Endometrial microvascular endothelial cells (primary cell): Measurements from ENCODE around the gene FAM9A. TPM values are rescaled to one million over a fixed set of nuclear protein-coding genes. Genes with fewer than 3 reads are reported as not detected.
"Not testable (repeated sequence)": the region's sequence is repeated elsewhere in the genome, so short reads cannot be mapped to it uniquely, and the experiment has no call there.

Experiments
- in situ Hi-C: cut with HindIII; loops from 2 replicates; pipeline ENCODE4 v1.10.0; 2017; ENCODE audit warnings: low sequenced_read_pairs, low pct_unique_long_range_greater_than_20kb; ENCODE audit errors: inconsistent ontology term
- total RNA-seq: library from RNA; depleted of rRNA; stranded (reverse); fragments of >200 nt; gene quantifications from one replicate; pipeline ENCODE4 v1.2.3, GENCODE V29; 2015; ENCODE audit errors: inconsistent ontology term

The FAM9A gene
- total RNA-seq, 1 donor from 2014 or later: not detected

DNA sequence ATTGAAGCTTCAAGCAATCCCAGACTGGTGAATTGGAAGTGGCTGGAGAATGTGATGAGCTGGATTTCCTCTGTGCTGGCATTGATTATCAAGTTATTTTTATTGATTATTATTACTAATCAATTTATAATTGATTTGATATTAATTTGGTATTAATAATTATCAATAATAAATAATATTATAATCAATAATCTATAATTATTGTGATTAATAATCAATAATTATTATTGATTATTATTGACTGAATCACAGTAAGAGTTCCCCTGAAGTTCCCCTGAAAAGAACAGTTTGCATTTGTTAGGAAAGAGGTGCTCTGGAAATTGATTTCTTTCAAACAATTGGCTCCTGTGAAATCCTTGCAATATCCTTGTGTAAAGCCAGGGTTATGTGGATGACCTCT, 7.5 kb upstream of the FAM9A start:
- in situ Hi-C loops: no loop called here

DNA sequence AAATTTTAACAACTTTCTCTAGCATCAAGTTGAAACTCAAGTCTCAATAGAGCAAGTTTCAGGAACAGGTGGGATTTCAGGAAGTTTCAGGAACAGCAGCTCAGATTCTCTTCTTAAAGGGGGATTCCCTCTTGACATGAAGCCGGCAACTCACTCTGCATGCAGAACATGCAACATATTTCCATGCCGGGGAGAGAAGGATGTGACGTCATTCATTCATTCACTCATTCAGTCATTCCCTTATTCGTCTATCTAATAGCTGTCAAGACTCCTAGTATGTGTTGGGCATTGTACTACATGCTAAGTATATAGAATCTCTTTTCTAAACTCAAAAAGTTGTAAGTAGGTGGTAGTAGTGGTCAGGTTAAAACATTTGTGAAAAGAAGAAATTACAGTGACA, 4.8 kb upstream of the FAM9A start:
- in situ Hi-C loops: no loop called here

GRCh38 chrX:8805046-8805445, 3.9 kb upstream of the FAM9A start:
- in situ Hi-C loops: no loop called here

DNA sequence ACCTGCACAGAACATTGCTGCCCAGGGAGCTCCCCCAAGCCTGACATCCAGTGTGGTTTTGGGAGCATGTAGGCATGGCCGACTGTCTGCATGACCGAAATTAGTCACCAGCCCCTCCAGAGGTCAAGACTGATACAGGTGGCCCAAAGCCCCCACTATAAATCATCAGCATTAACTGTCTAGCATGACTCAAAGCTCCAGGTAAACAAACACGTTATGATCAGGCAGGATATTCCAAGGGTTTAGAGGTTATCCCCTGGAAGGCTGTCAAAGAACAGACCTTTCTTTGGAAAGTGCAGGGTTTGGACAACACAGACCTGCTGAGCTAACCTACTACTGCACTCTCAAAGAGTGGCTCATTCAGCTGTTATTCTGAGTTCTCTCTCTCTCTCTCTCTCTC, 2.1 kb upstream of the FAM9A start:
- in situ Hi-C loops: no loop called here

GRCh38 chrX:8800351-8800750, 832 bp downstream of the FAM9A start:
- in situ Hi-C loops: not testable (repeated sequence)

- in situ Hi-C loops: not testable (repeated sequence)
Observed at GRCh38 chrX:8799281-8799680, 1.9 kb downstream of the FAM9A start.

- in situ Hi-C loops: not testable (repeated sequence)
Observed at GRCh38 chrX:8798702-8799101, 2.5 kb downstream of the FAM9A start.

DNA sequence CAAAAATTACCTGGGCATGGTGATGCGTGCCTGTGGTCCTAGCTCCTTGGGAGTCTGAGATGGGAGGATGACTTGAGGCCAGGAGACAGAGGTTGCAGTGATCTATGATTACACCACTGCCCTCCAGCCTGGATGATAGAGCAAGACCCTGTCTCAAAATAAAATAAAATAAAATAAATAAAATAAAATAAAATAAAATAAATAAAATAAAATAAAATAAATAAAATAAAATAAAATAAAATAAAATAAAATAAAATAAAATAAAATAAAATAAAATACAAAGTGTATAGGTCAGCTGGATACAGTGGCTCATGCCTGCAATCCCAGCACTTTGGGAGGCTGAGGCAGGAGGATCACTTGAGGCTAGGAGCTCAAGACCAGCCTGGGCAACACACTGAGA, 14.1 kb downstream of the FAM9A start:
- in situ Hi-C loops: not testable (repeated sequence)

DNA sequence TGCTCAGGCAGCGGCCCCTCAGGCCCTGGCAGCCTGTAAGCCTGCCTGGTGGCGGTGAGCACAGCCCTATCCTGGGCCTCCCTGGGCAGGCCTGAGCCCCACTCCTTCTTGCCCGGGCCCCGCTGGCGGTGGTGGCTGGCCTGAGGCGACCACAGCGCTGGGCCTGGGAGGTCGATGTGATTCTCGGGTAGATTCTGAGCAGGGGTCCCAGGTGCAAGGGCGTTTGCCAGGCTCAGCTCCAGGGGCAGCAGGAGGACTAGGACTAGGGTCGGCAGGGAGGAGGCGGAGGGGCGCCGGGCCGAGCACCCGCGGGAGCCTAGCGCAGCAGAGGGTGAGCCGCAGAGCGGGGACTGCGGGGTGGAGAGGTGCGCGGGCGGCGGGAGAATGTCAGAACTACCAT, 17.0 kb downstream of the FAM9A start:
- in situ Hi-C loops: no loop called here

GRCh38 chrX:8783714-8784098, 17.5 kb downstream of the FAM9A start:
- in situ Hi-C loops: no loop called here

DNA sequence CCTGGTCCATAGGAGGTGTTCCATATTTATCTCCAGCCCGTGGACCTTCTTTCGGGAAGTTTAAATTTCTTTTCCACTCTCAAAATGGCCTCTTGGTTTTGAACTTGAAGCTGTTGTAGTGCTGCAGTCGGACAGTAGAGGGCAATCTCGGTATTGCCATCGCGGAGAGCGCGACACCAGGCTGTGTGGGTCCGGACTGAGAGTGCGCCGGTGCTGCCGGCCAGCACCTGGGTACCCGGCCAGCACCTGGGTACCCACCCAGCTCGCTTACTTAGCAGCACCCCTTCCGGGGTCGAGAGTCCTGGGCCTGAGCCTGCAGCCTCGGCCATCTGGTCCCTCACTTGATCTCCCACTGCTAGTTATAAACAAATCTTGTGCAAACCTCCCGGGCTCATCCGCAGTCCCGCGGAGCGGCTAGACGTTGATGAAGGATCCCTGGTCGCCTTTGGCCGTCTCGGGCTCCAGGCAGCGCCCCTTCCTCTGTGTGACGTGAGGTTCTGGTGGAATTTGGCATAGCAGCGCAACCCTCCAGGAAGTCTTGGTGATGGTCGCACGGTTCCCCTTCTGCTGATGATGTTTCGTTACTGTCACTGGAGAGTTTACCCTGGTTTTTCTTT, 18.0 kb downstream of the FAM9A start:
- in situ Hi-C loops: no loop called here

DNA sequence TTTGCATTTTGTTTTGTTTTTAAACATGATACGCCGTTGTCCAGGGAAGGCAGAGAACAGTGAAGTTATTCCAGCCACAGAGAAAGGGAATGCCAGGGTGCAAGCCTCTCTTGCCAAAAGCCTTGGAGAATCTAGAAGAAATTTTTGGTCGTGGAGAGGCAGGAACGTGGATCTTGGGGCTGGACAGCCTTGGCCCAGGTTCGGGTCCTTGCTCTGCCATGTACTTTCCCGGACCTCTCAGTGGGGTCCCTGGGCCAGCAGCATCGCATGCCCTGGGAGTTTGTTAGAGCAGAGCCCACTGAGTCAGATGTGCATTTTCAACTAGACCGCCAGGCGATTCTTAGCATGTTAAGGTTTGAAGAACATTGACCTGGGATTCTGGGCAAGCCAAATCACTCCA, 18.6 kb downstream of the FAM9A start:
- in situ Hi-C loops: no loop called here

- in situ Hi-C loops: not testable (repeated sequence)
Observed at GRCh38 chrX:8781921-8782320, 19.3 kb downstream of the FAM9A start.

DNA sequence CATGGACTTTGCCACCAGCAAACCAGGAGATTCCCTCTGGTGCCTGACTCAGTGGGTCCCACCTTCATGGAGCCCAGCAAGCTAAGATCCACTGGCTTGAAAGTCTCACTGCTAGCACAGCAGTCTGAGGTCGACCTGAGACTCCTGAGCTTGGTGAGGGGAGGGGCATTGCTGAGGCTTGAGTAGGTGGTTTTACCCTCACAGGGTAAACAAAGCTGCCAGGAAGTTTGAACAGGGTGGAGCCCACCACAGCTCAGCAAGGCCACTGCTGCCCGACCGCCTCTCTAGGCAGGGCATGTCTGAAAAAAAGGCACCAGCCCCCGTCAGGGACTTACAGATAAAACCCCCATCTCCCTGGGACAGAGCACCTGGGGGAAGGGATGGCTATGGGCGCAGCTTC, 28.1 kb downstream of the FAM9A start:
- in situ Hi-C loops: no loop called here

GRCh38 chrX:8760021-8760420, 41.2 kb downstream of the FAM9A start:
- in situ Hi-C loops: no loop called here

- in situ Hi-C loops: not testable (repeated sequence)
Observed at GRCh38 chrX:8758706-8759105, 42.5 kb downstream of the FAM9A start.

DNA sequence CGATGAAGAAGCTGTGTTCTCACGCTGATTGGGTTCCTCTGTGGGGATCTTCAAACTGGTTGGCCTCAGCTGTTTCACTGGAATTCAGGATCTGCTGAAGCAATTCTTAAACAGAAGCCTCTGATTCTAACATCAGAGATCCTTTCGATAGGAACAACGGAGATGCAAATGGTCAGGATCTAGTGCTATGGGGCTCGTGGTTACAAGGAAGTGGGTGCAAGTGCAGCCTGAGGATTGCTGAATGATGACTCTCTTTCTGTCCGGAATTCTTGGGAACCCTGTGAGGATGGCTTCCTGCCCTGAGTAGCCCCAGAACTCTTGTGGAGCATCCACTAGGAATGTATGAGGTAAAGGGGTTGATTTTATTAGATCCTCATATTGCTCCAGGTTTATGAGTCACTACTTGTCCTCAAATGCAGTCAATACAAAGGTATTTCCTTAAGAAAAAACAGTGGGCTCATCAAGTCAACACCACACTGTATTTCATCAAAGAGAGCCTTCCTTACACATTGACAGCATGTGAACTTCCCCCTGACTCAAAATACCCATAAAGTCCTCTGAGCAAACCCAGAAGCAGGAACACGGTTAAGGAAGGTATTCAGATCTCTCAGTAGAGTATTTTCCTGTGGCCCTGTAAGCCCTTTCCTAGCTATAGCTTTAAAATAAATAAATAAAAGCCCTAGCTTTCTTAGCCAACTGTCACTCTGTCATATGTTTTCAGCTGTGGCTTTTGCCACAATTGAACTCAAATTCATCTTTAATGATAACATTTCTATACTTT, 43.4 kb downstream of the FAM9A start:
- in situ Hi-C loops: not testable (repeated sequence)

DNA sequence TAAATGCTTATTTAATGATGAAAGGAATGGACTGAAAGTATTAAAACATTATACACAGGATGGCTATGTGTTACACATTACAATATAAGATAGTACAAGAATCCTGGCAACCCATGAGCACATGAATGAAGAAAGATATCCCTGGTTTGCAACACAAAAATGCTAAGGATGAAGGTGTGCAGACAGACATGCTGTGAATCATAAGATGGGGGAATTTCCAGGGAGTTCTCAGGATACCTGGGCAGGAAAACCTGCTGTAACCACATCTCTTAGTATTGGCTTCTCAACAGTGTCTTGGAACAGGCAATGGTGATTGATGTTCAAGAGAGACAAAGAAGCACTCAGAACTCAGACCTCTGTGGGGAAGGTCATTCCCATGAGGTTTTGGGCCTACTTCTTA, 45.4 kb downstream of the FAM9A start:
- in situ Hi-C loops: no loop called here

DNA sequence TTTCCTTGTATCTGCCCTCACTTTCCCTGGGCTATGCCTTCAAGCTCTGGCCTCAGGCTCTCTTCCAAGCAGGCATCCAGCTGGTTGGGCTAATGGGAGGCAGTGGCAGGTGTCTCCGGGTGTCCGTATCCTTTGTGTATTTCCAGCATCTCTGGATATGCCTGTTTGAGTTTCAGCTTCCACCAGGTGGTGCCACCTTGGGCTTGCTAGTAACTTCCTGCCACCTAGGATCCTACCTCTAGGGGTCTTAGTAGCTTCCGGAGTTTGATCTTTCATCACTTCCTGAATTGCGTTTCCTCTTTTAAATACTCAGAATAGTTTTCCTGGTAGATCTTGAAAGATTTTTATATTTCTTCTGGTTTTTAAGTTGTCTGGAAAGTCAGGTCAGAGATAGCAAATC, 46.1 kb downstream of the FAM9A start:
- in situ Hi-C loops: no loop called here

GRCh38 chrX:8749697-8750096, 51.5 kb downstream of the FAM9A start:
- in situ Hi-C loops: no loop called here

- in situ Hi-C loops: no loop called here
Observed at GRCh38 chrX:8748855-8749254, 52.3 kb downstream of the FAM9A start.
